Common myeloid progenitor, CD34-positive (primary cell): ENCODE measurements around the gene ATP8B4.
A peak's percentile ranks its signal among the peaks of the same experiment; 100 is the strongest.

ENCODE experiments used
- CTCF ChIA-PET: fragments of 350-600 bp; sonication (Branson Sonifier 250); formaldehyde crosslinking; loops from one replicate; lab custom pipeline; 2021; ENCODE audit warnings: antibody characterized with exemption; lab: Charles Lee
- POLR2A ChIA-PET: fragments of 350-600 bp; sonication (Branson Sonifier 250); formaldehyde crosslinking; loops from one replicate; lab custom pipeline; 2021; ENCODE audit warnings: antibody characterized with exemption; lab: Charles Lee
- DNase-seq, 3 donors: peaks; one replicate each; pipeline versions ENCODE4 v3.0.0 to v3.0.0-alpha.2; 2013
- H3K27ac ChIP-seq, 2 experiments: 1 replicate in 1 of 2; 2 replicates in 1 of 2; pipeline ENCODE4 v1.7.0; 2013; ENCODE audit warnings: inconsistent platforms in 2 of 2, low read length in 2 of 2, mild to moderate bottlenecking in 2 of 2, low read depth in 1 of 2, moderate library complexity in 1 of 2; ENCODE audit not compliant: severe bottlenecking in 2 of 2, insufficient read depth in 1 of 2, poor library complexity in 1 of 2
- H3K27me3 ChIP-seq, 5 experiments: replicated peaks in 2 of 5; 1 replicate in 3 of 5; 2 replicates in 2 of 5; pipeline versions ENCODE4 v1.6.1 to v1.7.0; 2013; ENCODE audit warnings: low read length in 4 of 5, mild to moderate bottlenecking in 2 of 5, moderate library complexity in 2 of 5, inconsistent platforms in 1 of 5; ENCODE audit not compliant: insufficient read depth in 5 of 5, control insufficient read depth in 4 of 5
- H3K36me3 ChIP-seq, 4 experiments: 1 replicate in 2 of 4; 2 replicates in 2 of 4; pipeline versions ENCODE4 v1.6.1 to v1.7.0; 2013; ENCODE audit warnings: low read length in 3 of 4, control low read depth in 1 of 4, mild to moderate bottlenecking in 1 of 4; ENCODE audit not compliant: control insufficient read depth in 4 of 4, insufficient read depth in 4 of 4
- H3K4me1 ChIP-seq, 4 experiments: 1 replicate in 3 of 4; 2 replicates in 1 of 4; pipeline versions ENCODE4 v1.6.1 to v1.7.1; 2013; ENCODE audit warnings: low read length in 3 of 4, mild to moderate bottlenecking in 3 of 4, control low read depth in 1 of 4, inconsistent platforms in 1 of 4, moderate library complexity in 1 of 4; ENCODE audit not compliant: control insufficient read depth in 4 of 4, insufficient read depth in 4 of 4; ENCODE audit errors: control extremely low read depth in 1 of 4
- H3K4me3 ChIP-seq, 7 experiments: 1 replicate in 4 of 7; 2 replicates in 3 of 7; pipeline versions ENCODE4 v1.5.1 to v1.7.0; 2013; ENCODE audit warnings: mild to moderate bottlenecking in 7 of 7, low read length in 6 of 7, moderate library complexity in 6 of 7, inconsistent platforms in 2 of 7, low read depth in 2 of 7, control low read depth in 1 of 7; ENCODE audit not compliant: insufficient read depth in 4 of 7, control insufficient read depth in 1 of 7; ENCODE audit errors: extremely low read depth in 1 of 7
- H3K9me3 ChIP-seq, 5 experiments: 1 replicate in 4 of 5; 2 replicates in 1 of 5; pipeline versions ENCODE4 v1.6.1 to v1.7.1; 2013; ENCODE audit warnings: low read length in 4 of 5, mild to moderate bottlenecking in 2 of 5, inconsistent platforms in 1 of 5, low read depth in 1 of 5, moderate library complexity in 1 of 5; ENCODE audit not compliant: control insufficient read depth in 4 of 5, insufficient read depth in 2 of 5; ENCODE audit errors: control extremely low read depth in 1 of 5
- WGBS: methylation state at CpG from one replicate; pipeline ENCODE4 v1.1.5; 2013; ENCODE audit not compliant: insufficient coverage; 5-methylcytosine and 5-hydroxymethylcytosine counted together

Gene ATP8B4

GRCh38 chr15:50083424-50084025 is 35.5 kb downstream of the ATP8B4 start:
- Histone ChIP-seq H3K27ac (peak overlapping the region in 1 of 2 experiments; percentile 9), H3K27me3 (no peaks in the 10 kb centered on the region), H3K9me3 (no peaks in the 10 kb centered on the region), H3K36me3 (peaks cover 0 to 56% (median 20%) of the 10 kb centered on the region in 4 experiments), H3K4me3 (peak overlapping the region in 2 of 7 experiments; percentile 8 to 33), H3K4me1 (peaks cover under 1 to 56% (median 39%) of the 10 kb centered on the region in 4 experiments)
- WGBS: 82% methylated on average over 3 of the region's 4 CpGs
- POLR2A ChIA-PET: interaction anchor here (0.5 kb wide), 1 partner anchor 16 kb away, joined by 3 read pairs; no protein-coding TSS in a partner anchor
- CTCF ChIA-PET: interaction anchor here (0.9 to 2.1 kb wide), 7 partner anchors 8 to 51 kb away, joined by 3 to 8 read pairs (median 3); no protein-coding TSS in a partner anchor
- DNase-seq: no peak

- ChIA-PET CTCF (interaction anchor here (0.8 to 1.7 kb wide), 7 partner anchors 9 to 37 kb away, joined by 3 to 5 read pairs (median 3); partner anchors contain the start of gene ATP8B4), POLR2A (interaction anchor here (0.6 kb wide), 1 partner anchor 1571 kb away, joined by 4 read pairs; no protein-coding TSS in a partner anchor)
- Histone ChIP-seq H3K36me3 (peaks cover 0 to 60% (median 19%) of the 10 kb centered on the region in 4 experiments), H3K4me3 (no peak overlapping the region), H3K4me1 (peaks cover 9 to 70% (median 52%) of the 10 kb centered on the region in 4 experiments), H3K9me3 (no peaks in the 10 kb centered on the region), H3K27ac (no peak overlapping the region), H3K27me3 (no peaks in the 10 kb centered on the region)
- 0% methylated on average over 1 of the region's 2 CpGs for WGBS
- no peak for DNase-seq
Measured at GRCh38 chr15:50082066-50082465, 37.0 kb downstream of the ATP8B4 start.

- Histone ChIP-seq H3K27ac (peak overlapping the region; percentile 62 to 65), H3K36me3 (peaks cover 5 to 68% (median 28%) of the 10 kb centered on the region in 4 experiments), H3K9me3 (no peaks in the 10 kb centered on the region), H3K4me3 (peak overlapping the region in 1 of 7 experiments; percentile 40), H3K4me1 (peaks cover 9 to 82% (median 49%) of the 10 kb centered on the region in 4 experiments), H3K27me3 (no peaks in the 10 kb centered on the region)
- peak in 2 of 3 donors; percentile 29 to 54 for DNase-seq
- WGBS: no CpG with 5 or more reads among the region's 2 CpGs
- POLR2A ChIA-PET: interaction anchor here (0.6 to 1.1 kb wide), 2 partner anchors 10 to 54 kb away, joined by 3 read pairs; no protein-coding TSS in a partner anchor
- CTCF ChIA-PET: interaction anchor here (0.8 to 2.8 kb wide), 7 partner anchors 9 to 51 kb away, joined by 3 to 11 read pairs (median 4); no protein-coding TSS in a partner anchor
Measured at GRCh38 chr15:50077651-50078050, 41.4 kb downstream of the ATP8B4 start.

GRCh38 chr15:50077176-50077575 is 41.9 kb downstream of the ATP8B4 start:
- ChIA-PET CTCF (interaction anchor here (0.8 to 2.8 kb wide), 6 partner anchors 8 to 51 kb away, joined by 3 to 11 read pairs (median 4); no protein-coding TSS in a partner anchor), POLR2A (interaction anchor here (0.6 kb wide), 1 partner anchor 10 kb away, joined by 3 read pairs; no protein-coding TSS in a partner anchor)
- H3K36me3 ChIP-seq: peaks cover 5 to 69% (median 30%) of the 10 kb centered on the region in 4 experiments
- peak overlapping the region in 1 of 7 experiments; percentile 40 for H3K4me3 ChIP-seq
- no peaks in the 10 kb centered on the region for H3K27me3 ChIP-seq
- H3K27ac ChIP-seq: peak overlapping the region in 1 of 2 experiments; percentile 65
- H3K4me1 ChIP-seq: peaks cover 9 to 78% (median 46%) of the 10 kb centered on the region in 4 experiments
- H3K9me3 ChIP-seq: no peaks in the 10 kb centered on the region
- no peak for DNase-seq

GRCh38 chr15:50075319-50075718 is 43.7 kb downstream of the ATP8B4 start:
- Histone ChIP-seq H3K36me3 (peaks cover 9 to 73% (median 38%) of the 10 kb centered on the region in 4 experiments), H3K27me3 (no peaks in the 10 kb centered on the region), H3K4me1 (peaks cover 15 to 88% (median 50%) of the 10 kb centered on the region in 4 experiments), H3K27ac (peak overlapping the region in 1 of 2 experiments; percentile 6), H3K9me3 (no peaks in the 10 kb centered on the region), H3K4me3 (peak overlapping the region in 4 of 7 experiments; percentile 5 to 75 (median 58))
- ChIA-PET CTCF (interaction anchor here (1.2 to 2.0 kb wide), 3 partner anchors 10 to 17 kb away, joined by 3 to 8 read pairs (median 3); no protein-coding TSS in a partner anchor), POLR2A (no interaction called here)
- peak; percentile 47 to 79 (median 49) for DNase-seq
- WGBS: 0% methylated on average over 1 of the region's 1 CpG

GRCh38 chr15:50071551-50072258 is 47.3 kb downstream of the ATP8B4 start:
- WGBS: no CpG with 5 or more reads among the region's 1 CpG
- ChIA-PET CTCF (interaction anchor here (0.8 to 1.4 kb wide), 5 partner anchors 11 to 47 kb away, joined by 3 to 5 read pairs (median 3); no protein-coding TSS in a partner anchor), POLR2A (interaction anchor here (0.6 to 1.0 kb wide), 2 partner anchors 8 to 52 kb away, joined by 3 read pairs; no protein-coding TSS in a partner anchor)
- peaks cover 10 to 72% (median 38%) of the 10 kb centered on the region in 4 experiments for H3K36me3 ChIP-seq
- H3K4me3 ChIP-seq: peak overlapping the region in 4 of 7 experiments; percentile 21 to 65 (median 52)
- H3K27ac ChIP-seq: no peak overlapping the region
- DNase-seq: no peak
- H3K27me3 ChIP-seq: no peaks in the 10 kb centered on the region
- H3K4me1 ChIP-seq: peaks cover 23 to 89% (median 57%) of the 10 kb centered on the region in 4 experiments
- no peaks in the 10 kb centered on the region for H3K9me3 ChIP-seq
